HG02852 (cell line): ENCODE measurements around the gene ARGFX.
"Not testable (repeated sequence)": the region's sequence is repeated elsewhere in the genome, so short reads cannot be mapped to it uniquely, and the experiment has no call there.

Source experiments
- ATAC-seq: cut with Tn5 transposase; IDR thresholded peaks from one replicate; pipeline ENCODE4 v1.9.1; 2021; ENCODE audit warnings: mild to moderate bottlenecking, moderate library complexity; ENCODE audit not compliant: unreplicated experiment

ARGFX gene

GRCh38 chr3:121598564-121598963, 30.8 kb downstream of the ARGFX start:
- no peak for ATAC-seq

DNA sequence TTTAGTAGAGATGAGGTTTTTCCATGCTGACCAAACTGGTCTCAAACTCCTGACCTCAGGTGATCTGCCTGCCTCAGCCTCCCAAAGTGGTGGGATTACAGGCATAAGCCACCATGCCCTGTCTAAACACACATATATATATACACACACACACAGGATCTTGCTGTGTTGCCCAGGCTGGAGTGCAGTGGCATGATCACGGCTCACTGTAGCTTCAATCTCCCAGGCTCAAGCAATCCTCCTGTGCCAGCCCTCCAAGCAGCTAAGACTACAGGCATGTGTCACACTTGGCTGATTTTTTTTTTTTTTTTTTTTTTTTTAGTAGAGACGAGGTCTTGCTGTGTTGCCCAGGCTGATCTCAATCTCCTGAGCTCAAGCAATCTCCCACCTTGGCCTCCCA, 32.2 kb downstream of the ARGFX start:
- ATAC-seq = not testable (repeated sequence)

DNA sequence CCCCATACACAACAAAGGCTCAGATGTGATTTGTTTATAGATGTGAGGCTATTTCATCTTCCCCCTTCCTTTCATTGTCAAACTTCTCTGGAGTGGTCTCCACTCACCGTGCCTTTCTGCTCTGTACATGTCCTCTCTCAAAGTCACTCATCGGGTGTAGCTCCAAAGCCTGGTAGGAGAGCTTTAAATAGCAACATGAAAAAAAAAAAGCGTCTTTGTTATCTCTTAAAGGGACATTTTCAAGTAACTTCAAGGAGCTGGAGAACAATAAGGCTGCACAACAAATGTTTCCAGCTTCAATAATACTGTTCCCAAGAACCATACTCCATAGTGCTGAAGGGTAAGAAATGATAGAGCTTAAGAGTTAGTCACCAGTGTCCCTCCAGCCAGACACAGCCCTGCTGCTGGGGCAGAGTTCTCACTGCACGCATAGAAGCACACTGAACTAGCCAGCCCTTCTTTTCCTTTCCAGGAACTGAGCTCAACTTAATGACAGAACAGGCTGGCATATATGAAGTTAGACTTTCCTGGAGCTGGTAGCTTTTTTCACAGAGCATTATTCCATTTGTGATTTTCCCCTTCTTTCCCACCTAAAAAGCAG, 33.6 kb downstream of the ARGFX start:
- ATAC-seq = no peak

GRCh38 chr3:121604759-121605158, 37.0 kb downstream of the ARGFX start:
- no peak for ATAC-seq

DNA sequence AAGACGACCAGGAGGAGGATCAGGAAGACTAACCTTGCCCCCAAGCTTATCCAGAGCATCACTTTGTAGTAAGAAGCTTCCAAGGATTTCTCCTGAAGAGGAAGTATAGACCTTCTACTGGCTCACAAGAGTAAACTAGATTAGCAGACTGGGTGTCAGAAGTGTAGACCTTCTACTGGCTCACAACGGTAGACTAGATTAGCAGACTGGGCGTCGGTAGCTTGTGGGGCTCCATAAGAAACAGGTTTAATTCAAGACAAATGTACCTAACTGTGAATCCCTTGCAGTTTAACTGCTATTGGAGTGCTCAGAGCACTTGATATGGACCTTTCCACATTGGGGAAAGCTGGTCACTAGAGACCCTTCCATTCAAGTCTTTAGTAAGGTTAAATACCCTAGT, 38.4 kb downstream of the ARGFX start:
- ATAC-seq = no peak
